ELR (cell line): ENCODE measurements around the gene KCNG2.

Experiments
- DNase-seq: peaks from one replicate; pipeline ENCODE4 v3.0.0-alpha.2; 2015; ENCODE audit warnings: low read depth

Gene KCNG2

GRCh38 chr18:79768745-79769144 is 29.0 kb upstream of the KCNG2 start:
- no peak for DNase-seq

GRCh38 chr18:79769698-79770500 is 27.8 kb upstream of the KCNG2 start:
- DNase-seq: no peak

- DNase-seq: no peak
Observed at GRCh38 chr18:79770501-79770815, 27.3 kb upstream of the KCNG2 start.

GRCh38 chr18:79770826-79771225 is 26.9 kb upstream of the KCNG2 start:
- no peak for DNase-seq

DNA sequence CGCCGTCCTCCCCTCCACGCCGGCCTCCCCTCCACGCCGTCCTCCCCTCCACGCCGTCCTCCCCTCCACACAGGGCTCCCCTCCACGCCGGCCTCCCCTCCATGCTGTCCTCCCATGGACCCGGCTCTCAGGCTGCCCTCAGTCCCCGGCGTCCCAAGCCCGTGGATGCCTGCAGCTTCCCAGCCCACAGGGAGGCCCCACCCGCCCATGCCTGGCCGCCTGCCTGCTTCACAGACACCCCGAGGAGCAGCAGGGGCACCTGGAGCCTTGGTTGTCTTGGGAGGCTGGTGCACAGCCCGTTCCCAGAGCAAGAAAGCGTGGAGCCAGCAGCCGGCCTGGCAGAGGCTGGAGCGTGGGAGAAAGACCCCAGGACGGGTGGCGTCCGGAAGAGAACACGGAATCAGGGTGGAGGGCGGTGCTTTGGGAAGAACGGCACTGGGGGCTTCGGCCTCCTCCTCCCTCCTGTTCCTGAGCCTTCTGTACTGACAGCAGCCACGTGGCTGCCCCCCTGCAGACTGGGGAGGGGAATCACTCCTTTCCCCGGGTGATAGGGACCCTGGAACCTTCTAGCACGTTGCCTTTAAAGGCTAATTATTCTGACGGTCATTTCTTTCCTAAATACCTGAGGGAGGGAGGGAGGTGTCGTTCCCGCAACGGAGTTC is 26.2 kb upstream of the KCNG2 start:
- no peak for DNase-seq

DNA sequence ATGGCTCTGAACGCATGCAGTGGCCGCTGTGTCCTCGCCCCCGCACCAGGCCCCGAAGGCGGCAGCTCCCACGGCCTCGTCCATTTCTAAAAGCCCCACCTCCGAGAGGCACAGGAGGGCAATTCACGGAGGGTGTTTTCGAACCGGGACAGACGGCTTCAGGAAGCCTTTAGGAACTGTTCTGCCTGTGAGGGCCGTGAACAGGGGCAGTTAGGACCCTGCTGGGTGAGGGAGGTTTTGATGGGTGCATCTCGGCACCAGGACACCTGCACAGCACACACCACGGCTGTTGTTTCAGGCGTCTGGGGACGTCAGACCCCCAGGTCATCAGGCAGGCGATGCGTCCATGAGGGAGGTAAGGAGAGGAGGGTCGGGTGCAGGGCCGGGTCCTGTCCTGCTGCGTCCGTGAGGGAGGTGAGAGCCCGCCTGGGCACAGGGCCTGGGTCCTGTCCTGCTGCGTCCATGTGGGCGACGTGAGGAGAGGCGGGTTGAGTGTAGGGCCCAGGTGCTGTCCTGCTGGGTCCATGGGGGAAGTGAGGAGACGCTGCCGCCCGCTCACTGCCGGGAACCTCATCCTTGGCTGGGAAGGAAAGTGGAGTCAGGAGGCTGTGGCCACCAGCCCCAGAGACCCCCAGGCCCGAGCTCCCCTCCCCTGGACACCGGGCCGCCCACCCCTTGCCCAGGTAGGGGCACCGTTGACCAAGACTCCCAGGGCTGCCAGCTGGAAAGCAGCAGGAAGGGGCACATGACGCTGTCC is 25.5 kb upstream of the KCNG2 start:
- no peak for DNase-seq

GRCh38 chr18:79772865-79773696 is 24.7 kb upstream of the KCNG2 start:
- DNase-seq: no peak

GRCh38 chr18:79774111-79774510 is 23.6 kb upstream of the KCNG2 start:
- no peak for DNase-seq

- no peak for DNase-seq
Observed at GRCh38 chr18:79775441-79776221, 22.1 kb upstream of the KCNG2 start.

DNA sequence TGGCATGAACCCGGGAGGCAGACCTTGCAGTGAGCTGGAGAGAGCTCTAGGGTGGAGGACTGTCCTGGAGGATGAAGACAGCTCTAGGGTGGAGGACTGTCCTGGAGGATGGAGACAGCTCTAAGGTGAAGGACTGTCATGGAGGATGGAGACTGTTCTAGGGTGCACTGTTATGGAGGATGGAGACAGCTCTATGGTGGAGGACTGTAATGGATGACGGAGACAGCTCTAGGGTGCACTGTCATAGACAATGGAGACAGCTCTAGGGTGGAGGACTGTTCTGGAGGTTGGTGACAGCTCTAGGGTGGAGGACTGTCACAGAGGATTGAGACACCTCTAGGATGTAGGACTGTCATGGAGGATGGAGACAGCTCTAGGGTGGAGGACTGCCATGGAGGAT is 21.1 kb upstream of the KCNG2 start:
- DNase-seq: no peak

- no peak for DNase-seq
Observed at GRCh38 chr18:79778291-79778791, 19.4 kb upstream of the KCNG2 start.

GRCh38 chr18:79779021-79779699 is 18.6 kb upstream of the KCNG2 start:
- DNase-seq: no peak

- DNase-seq: no peak
Observed at GRCh38 chr18:79779700-79780190, 18.0 kb upstream of the KCNG2 start.

DNA sequence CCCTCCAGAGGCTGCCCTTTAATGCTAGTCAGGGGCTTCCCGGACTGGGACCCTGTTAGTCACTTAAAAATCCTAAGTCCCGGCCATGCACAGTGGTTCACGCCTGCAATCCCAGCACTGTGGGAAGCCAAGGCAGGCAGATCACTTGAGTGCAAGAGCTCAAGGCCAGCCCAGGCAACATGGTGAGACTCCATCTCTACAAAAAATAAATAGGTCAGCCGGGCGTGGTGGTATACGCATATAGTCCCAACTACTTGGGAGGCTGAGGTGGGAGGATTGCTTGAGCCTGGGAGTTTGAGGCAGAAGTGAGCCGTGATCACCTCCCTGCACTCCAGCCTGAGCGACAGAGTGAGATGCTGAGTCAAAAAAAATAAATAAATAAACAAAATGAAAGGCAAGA is 17.2 kb upstream of the KCNG2 start:
- no peak for DNase-seq

DNA sequence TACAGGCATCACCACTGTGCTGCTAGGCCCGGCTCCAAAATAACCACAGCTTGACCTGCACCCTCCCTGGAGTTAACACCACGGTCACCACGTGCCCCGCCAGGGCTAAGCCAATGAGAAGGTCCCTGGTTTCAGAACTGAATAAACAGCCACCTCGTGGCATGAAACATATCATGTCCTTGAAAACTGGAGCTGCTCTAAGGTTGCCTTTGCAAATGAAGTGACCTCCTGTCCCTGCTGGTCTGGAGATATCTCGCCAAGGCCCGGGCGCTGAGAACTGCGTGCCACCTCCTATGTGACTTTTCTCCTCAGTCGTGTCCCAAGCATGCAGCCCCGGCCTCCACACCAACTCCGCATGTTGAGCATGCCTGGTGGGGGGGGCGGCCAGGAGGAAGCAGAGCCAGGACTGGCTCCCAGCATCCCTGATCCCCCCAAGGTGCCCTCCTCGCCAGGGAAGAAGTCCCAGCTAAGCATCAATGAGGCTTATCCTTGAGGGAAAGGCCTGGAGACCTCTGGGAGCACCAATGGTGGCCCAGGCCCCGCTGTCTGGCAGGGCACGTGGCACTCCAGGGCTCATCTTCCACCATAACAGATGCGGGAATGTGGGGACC is 16.3 kb upstream of the KCNG2 start:
- DNase-seq: no peak

GRCh38 chr18:79782566-79783308 is 15.0 kb upstream of the KCNG2 start:
- DNase-seq: no peak

- no peak for DNase-seq
Observed at GRCh38 chr18:79784071-79784913, 13.4 kb upstream of the KCNG2 start.
